Esophagus squamous epithelium (tissue), 4 donors: Measurements from ENCODE around the gene MORC4.

ENCODE experiments used
- CTCF ChIP-seq, 6 experiments: fragments of 450-650 bp in 4 of 6; fragments of 200-600 bp in 2 of 6; sonication (generic) in 2 of 6; IDR thresholded peaks; one replicate each; pipeline ENCODE4 v1.5.1; 2016 to 2019; ENCODE audit warnings: antibody characterized with exemption in 6 of 6, mild to moderate bottlenecking in 4 of 6, moderate library complexity in 4 of 6
- POLR2A ChIP-seq, 4 donors: fragments of 450-650 bp; IDR thresholded peaks; one replicate each; pipeline ENCODE4 v1.6.1; 2017; ENCODE audit warnings: antibody characterized with exemption in 4 of 4, mild to moderate bottlenecking in 4 of 4, moderate library complexity in 3 of 4

DNA sequence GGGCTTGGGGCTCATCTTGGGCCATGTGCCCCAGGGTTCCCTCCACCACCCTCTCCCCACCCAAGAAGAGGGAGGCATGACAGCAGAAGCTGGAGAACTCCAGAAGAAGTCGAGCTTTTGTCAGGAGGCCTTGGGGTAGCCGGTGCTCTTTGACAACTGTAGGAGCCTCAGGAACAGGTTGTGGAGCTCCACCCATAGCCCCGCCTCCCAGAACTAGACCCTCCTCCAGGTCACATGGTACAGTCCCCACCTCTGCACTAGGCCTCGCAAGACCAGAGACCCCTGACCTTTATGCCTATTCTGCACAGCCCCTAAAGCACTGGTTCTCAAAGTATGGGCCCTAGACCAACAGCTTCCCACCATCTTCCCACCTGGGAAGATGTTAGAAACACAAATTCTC is 8.0 kb upstream of the MORC4 start:
- no peak for TF ChIP-seq CTCF (IDR thresholded peaks at IDR 0.05)
- TF ChIP-seq POLR2A (IDR thresholded peaks at IDR 0.05) = no peak
